ENCODE results near the gene CFAP61.

CFAP61 gene

GRCh38 chr20:20289331-20289730 is 237.0 kb downstream of the CFAP61 start:
- POLR2A ChIA-PET = no interaction called here
- H3K36me3 ChIP-seq (ENCODE audit: control insufficient read depth in 2 of 2, insufficient read depth in 1 of 2, low read length in 2 of 2) = no peaks in the 10 kb centered on the region
- H3K27ac ChIP-seq (ENCODE audit: extremely low read depth, low read depth, low read length) = no peak overlapping the region
- H3K4me3 ChIP-seq (ENCODE audit: low read depth, low read length) = no peak overlapping the region
- CTCF ChIA-PET = no interaction called here
- H3K9me3 ChIP-seq (ENCODE audit: control insufficient read depth, insufficient read depth, low read depth, low read length) = no peaks in the 10 kb centered on the region
- H3K4me1 ChIP-seq (ENCODE audit: control insufficient read depth, insufficient read depth, low read length) = no peaks in the 10 kb centered on the region
- TF ChIP-seq ZNF701 (tag by site-specific recombination; IDR thresholded peaks at IDR 0.05) (no peak), ZNF660 (tag by site-specific recombination; IDR thresholded peaks at IDR 0.05) (no peak), ZNF843 (tag by site-specific recombination; IDR thresholded peaks at IDR 0.05) (no peak), ZSCAN18 (tag by site-specific recombination; IDR thresholded peaks at IDR 0.05) (no peak), ZBTB20 (tag by site-specific recombination; IDR thresholded peaks at IDR 0.05) (no peak), ZNF16 (tag by site-specific recombination; IDR thresholded peaks at IDR 0.05; ENCODE audit: low read depth) (no peak), SCRT1 (tag by site-specific recombination; IDR thresholded peaks at IDR 0.05; ENCODE audit: borderline replicate concordance) (no peak), ZNF423 (tag by site-specific recombination; IDR thresholded peaks at IDR 0.05) (no peak), GLIS1 (tag by site-specific recombination; IDR thresholded peaks at IDR 0.05) (no peak), ZNF433 (tag by site-specific recombination; IDR thresholded peaks at IDR 0.05; ENCODE audit: low read depth) (no peak), ZNF76 (tag by site-specific recombination; IDR thresholded peaks at IDR 0.05; ENCODE audit: borderline replicate concordance, low read depth) (no peak), KLF10 (tag by site-specific recombination; IDR thresholded peaks at IDR 0.05) (no peak), ZNF585B (tag by site-specific recombination; IDR thresholded peaks at IDR 0.05) (no peak), HOXC10 (CRISPR knock-in tag; IDR thresholded peaks at IDR 0.05) (no peak), ZNF354C (tag by site-specific recombination; IDR thresholded peaks at IDR 0.05; ENCODE audit: borderline replicate concordance, low read depth) (no peak), ZSCAN16 (tag by site-specific recombination; IDR thresholded peaks at IDR 0.05) (no peak), ZBTB11 (tag by site-specific recombination; conservative IDR thresholded peaks at IDR 0.05; ENCODE audit: low read depth) (no peak), ZNF24 (tag by site-specific recombination; IDR thresholded peaks at IDR 0.05) (no peak)

GRCh38 chr20:20292472-20292871 is 240.1 kb downstream of the CFAP61 start:
- H3K27ac ChIP-seq (ENCODE audit: extremely low read depth, low read depth, low read length) = no peak overlapping the region
- CTCF ChIA-PET = no interaction called here
- no peaks in the 10 kb centered on the region for H3K9me3 ChIP-seq (ENCODE audit: control insufficient read depth, insufficient read depth, low read depth, low read length)
- H3K36me3 ChIP-seq (ENCODE audit: control insufficient read depth in 2 of 2, insufficient read depth in 1 of 2, low read length in 2 of 2) = no peaks in the 10 kb centered on the region
- POLR2A ChIA-PET = no interaction called here
- H3K4me3 ChIP-seq (ENCODE audit: low read depth, low read length) = no peak overlapping the region
- H3K4me1 ChIP-seq (ENCODE audit: control insufficient read depth, insufficient read depth, low read length) = no peaks in the 10 kb centered on the region
- TF ChIP-seq PRDM2 (tag by site-specific recombination; IDR thresholded peaks at IDR 0.05; ENCODE audit: borderline replicate concordance) (no peak), ZNF175 (tag by site-specific recombination; IDR thresholded peaks at IDR 0.05) (no peak), ZSCAN30 (tag by site-specific recombination; IDR thresholded peaks at IDR 0.05) (no peak), ZNF18 (tag by site-specific recombination; IDR thresholded peaks at IDR 0.05) (no peak), ZNF155 (tag by site-specific recombination; IDR thresholded peaks at IDR 0.05) (no peak), ZNF221 (tag by site-specific recombination; IDR thresholded peaks at IDR 0.05; ENCODE audit: borderline replicate concordance) (no peak), GLIS2 (tag by site-specific recombination; IDR thresholded peaks at IDR 0.05) (no peak), MYNN (tag by site-specific recombination; IDR thresholded peaks at IDR 0.05; ENCODE audit: borderline replicate concordance) (no peak)
